Smooth muscle cell of the brain vasculature (primary cell): Measurements from ENCODE around the gene GSAP.
A peak's percentile ranks its signal among the peaks of the same experiment; 100 is the strongest.
"Not testable (repeated sequence)": the region's sequence is repeated elsewhere in the genome, so short reads cannot be mapped to it uniquely, and the experiment has no call there.

ENCODE experiments used
- DNase-seq: peaks from one replicate; pipeline ENCODE4 v3.0.0-alpha.2; 2012; ENCODE audit warnings: low read depth, low spot score

The GSAP gene

GRCh38 chr7:77360104-77360503, 56.0 kb downstream of the GSAP start:
- no peak for DNase-seq

- DNase-seq: no peak
These were observed 56.5 kb downstream of the GSAP start for GRCh38 chr7:77359599-77359998.

DNA sequence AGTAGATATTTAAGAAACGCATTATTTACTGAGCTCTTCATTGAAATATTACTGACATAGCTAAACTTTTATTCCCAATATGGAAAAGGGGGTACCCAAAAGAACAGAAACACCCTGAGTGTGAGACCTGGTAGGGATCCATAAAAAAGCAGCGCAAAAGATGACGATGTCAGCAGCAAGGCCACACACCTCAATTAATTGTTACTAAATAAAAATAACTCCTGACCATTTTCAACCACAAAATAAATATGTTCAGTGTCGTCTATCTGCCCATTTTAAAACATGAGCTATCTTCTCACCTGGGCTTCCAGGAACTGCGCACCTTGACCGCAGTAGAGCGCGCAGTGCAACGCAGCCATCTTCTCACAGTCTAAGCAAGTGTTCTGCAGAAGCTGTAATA, 61.2 kb downstream of the GSAP start:
- DNase-seq: no peak

DNA sequence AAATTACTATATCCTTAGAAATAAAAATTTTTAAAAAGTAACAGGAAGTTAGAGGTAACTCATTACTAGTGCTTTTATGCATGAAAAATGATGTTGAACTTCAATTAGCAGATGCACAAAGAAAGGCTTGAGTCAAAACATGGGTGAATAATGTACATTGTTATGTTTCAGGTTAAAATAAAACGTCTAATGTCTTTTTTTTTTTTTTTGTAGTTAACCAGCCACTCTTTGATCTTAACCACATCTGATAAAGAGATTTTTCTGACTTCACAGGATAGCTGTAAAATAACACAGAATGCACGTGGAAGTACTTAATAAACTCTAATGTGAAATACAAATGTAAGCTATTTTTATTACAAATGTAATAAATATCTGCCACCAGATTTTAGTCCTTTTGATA, 61.7 kb downstream of the GSAP start:
- no peak for DNase-seq

- DNase-seq: no peak
These were observed 62.2 kb downstream of the GSAP start for GRCh38 chr7:77353911-77354310.

- DNase-seq: no peak
These were observed 62.8 kb downstream of the GSAP start for GRCh38 chr7:77353407-77353721.

DNA sequence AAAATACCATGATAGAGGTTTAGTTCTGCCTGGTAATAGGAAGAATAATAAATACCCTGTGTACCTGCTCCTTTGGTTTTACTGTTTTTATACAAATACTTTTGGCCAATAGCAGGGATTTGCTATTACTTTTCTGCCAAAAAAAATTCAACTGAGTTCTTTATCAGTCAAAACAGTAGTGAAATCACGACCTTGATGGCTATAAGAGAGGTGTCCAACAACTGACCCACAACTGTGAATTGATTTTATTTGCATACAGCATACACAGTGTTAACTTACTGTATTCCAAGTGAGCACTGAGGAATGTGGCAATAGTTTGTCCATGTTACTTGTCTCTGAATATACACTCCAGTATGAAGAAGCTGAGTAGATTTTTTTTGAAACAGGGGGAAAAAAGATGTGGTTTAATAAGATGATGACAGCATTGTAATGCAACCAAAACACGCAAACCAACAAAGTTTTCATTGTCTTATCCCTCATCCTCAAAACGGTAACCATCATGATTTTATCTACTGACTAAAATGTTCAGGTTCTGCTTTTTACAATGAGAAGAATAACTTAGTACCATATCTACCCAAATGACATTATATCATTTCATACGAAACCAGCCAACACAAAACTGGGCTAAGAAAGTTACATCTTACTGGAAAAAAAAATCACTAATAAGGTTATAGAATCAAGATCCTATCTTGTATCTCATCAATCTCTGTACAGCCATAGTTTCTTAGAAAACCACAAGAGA, 63.3 kb downstream of the GSAP start:
- no peak for DNase-seq

DNA sequence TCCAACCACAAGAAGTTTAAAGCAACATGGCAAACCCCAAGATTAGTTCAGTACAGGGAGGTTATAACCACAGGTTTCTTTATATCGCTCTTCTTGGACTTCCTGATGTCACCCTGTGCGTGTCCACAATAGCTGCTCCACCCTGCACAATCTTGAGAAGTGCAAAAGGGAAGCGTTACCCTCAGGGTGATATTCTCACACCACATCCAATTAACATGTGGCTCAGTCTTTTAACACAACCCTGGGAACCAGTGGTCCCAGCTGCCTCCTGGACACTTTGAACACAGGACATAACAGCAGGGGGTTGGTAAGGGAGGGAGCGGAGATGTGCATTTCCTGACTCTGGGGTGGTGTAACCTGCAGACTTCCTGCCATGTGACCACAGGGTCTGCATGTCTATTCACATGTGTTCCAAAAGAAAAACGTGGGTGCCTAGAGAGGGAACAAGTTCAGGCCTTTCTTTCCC, 64.6 kb downstream of the GSAP start:
- no peak for DNase-seq

DNA sequence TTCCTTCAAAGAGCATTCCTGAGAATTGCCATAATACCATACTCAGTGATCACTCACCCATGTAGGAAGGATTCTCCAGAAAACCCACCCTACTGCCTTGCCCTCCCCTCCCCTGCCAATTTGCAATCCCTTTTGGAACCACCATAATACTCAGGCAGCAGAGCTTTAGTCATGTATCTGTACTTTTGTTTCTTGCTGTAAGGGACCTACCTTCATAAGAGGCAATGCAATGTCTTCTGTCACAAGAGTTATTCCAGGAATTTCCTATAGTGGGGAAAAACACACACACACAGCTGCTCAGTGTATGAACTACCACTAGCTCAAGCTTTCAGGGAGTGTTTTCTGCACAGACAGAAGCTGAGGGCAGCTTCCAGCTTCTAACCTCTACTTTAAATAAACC, 67.0 kb downstream of the GSAP start:
- DNase-seq: no peak

GRCh38 chr7:77348371-77348813, 67.8 kb downstream of the GSAP start:
- DNase-seq: peak; percentile 76

DNA sequence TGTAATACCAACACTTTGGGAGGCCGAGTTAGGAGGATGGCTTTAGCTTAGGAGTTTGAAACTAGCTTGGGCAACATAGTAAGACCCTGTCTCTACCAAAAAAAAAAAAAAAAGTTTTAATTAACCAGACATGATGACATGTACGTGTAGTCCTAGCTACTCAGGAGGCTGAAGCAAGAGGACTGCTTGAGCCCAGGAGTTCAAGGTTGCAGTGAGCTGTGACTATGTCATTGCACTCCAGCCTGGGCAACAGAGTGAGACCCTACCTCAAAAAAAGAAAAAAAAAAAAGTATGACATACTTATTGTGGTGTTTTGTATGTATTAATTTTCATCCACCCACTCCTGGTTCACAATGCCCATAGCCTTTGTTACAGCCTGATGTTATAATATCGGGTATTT, 69.7 kb downstream of the GSAP start:
- DNase-seq: no peak

- not testable (repeated sequence) for DNase-seq
These were observed 70.7 kb downstream of the GSAP start for GRCh38 chr7:77345426-77345825.

- DNase-seq: no peak
These were observed 76.4 kb downstream of the GSAP start for GRCh38 chr7:77339726-77340125.

DNA sequence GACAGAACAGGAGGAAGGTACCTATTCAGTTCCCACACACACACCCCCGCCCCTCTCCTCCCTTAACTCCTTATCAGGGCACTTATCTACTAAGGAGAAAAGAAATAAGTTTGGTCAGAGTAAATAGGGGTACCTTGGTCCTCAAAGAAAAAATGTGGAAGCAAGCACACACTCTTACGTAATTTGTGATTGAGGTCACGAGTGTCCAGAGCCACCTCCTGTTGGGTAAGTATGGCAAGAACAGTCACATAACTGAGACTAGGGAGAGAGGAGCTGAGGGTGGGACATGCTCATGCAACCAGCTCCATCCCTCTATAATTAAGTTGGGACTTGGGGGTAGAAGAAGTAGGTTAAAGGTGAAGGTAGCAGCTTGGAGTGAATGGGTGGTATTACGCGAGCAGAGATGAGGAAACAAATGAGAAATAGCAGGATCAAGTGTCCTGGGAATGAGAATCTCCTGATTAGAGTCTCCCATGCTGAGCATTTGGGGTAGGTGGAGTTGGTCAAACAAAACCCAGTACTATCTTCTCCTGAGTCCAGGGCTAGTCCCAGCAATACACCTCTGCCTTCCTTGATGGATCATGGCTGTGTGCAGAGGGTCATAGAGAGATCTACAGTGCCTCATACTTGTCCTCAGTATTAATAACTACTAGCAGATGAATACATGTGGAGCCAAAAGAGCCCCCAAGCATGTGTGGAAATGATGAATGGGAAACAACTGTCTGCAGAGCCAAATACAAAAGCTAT, 77.1 kb downstream of the GSAP start:
- no peak for DNase-seq

GRCh38 chr7:77338260-77338659, 77.9 kb downstream of the GSAP start:
- DNase-seq: no peak

DNA sequence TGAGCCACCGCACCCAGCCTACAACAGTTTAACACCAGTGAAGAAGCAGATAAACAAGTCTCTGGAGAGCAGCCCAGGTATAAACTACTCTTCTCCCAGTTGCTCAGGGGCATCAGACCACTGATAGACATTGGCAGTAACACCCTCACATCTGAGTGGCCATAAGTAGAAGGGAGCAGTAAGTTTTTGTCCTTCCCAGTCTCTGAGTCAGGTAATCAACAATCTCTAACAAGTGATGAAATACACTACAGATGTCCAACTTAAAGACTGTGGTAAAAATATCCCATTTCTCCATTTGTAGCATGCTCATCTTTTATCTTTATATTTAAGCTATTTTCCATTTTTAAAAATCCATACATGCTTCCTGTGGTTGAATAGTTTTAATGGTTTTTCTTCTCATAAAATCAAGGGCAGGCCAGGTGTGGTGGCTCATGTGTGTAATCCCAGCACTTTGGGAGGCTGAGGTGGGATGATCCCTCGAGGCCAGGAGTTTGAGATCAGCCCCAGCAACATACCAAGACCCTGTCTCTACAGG, 78.6 kb downstream of the GSAP start:
- no peak for DNase-seq

GRCh38 chr7:77335581-77335980, 80.6 kb downstream of the GSAP start:
- DNase-seq: no peak

DNA sequence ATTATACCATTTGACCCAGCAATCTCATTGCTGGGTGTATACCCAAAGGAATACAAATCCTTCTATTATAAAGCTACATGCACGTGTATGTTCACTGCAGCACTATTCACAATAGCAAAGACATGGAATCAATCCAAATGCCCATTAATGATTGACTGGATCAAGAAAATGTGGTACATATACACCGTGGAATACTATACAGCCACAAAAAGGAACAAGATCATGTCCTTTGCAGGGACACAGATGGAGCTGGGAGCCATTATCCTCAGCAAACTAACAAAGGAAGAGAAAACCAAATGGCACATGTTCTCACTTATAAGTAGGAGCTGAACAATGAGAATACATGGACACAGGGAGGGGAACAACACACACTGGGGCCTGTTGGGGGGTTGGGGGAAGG, 82.1 kb downstream of the GSAP start:
- DNase-seq: not testable (repeated sequence)

- peak; percentile 74 for DNase-seq
These were observed 84.0 kb downstream of the GSAP start for GRCh38 chr7:77331938-77332695.

DNA sequence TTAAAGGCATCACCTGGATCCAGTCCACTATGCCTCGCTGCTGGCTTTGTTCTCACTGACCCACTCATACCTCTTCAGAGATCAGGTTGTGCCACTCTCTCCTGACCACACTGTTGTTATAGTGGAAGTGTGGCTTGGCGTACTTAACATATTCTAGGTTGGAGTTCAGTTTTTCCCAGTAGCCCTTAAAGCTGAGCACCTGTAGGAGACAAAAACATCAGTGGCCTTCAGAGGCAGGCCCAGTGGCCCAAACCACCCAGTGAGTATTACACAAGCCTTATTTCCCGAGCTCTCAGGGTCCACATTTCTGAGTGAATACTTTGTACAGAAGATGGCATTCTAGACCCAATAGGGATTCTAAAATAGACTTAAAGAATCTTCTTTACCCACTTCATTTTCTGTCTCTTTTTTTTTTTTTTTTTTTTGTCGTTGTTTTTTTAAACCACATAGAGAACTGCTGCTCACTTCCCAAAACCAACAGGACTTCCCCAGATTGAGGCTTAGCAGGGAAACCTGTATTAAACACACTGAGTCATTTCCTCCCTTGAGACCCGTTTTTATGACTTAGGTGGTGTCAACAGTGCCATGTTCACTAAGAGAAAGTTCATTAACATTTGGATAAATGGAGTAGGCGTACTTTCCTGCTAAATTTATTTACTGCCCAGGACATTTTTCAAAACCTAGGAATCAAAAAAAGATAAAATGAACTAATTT, 85.8 kb downstream of the GSAP start:
- no peak for DNase-seq

DNA sequence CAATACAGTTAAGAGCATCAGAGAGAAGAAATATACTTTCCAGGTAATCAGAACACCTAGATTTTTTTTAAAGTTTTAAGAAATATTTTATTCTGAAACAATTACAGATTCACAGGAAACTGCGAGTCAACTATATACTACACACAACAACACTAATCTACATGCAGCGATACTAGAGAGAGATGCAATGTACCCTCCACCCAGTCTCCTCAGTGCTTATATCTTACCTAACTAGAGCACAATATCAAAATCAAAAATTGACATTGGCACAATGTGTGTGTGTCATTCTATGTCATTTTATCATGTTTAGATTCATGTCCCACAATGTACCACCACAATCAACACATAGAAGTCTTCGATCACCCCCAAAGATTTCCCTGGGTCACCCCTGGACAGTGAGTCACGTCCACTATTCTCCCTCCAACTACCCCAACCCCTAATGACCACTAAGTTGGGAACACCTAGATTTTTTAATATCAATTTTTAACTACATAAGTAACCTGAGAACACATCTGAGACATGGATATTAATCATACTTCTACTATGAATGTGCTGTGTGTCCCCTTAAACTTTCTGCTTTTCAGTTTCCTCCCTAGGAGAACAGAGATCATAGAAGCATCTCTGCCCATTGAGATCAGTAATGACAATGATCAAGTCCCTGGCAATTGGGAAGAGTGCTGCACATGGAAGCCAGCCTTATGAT, 86.5 kb downstream of the GSAP start:
- no peak for DNase-seq
